ENCODE results near the gene PRUNE2.

Gene PRUNE2

GRCh38 chr9:76610011-76610352 lies 295.9 kb downstream of the PRUNE2 start:
- Histone ChIP-seq H3K79me2 (ENCODE audit: insufficient read depth, low read length) (no peaks in the 10 kb centered on the region), H2AFZ (ENCODE audit: low read depth, low read length, severe bottlenecking) (no peak overlapping the region), H3K9me2 (replicated peaks; ENCODE audit: insufficient read depth, low read length) (no peaks in the 10 kb centered on the region), H3K9me3 (ENCODE audit: insufficient read depth, low read length) (no peaks in the 10 kb centered on the region), H4K20me1 (ENCODE audit: low read depth, low read length) (no peaks in the 10 kb centered on the region), H3K9ac (ENCODE audit: low read length) (no peak overlapping the region), H3K4me3 (ENCODE audit: insufficient read depth, low read length, poor library complexity, severe bottlenecking) (no peak overlapping the region), H3F3A (ENCODE audit: insufficient read depth) (no peaks in the 10 kb centered on the region), H3K27me3 (ENCODE audit: low read length) (no peaks in the 10 kb centered on the region), H3K4me2 (ENCODE audit: low read depth, low read length, poor library complexity, severe bottlenecking) (no peak overlapping the region), H3K36me3 (ENCODE audit: low read length) (no peaks in the 10 kb centered on the region), H3K27ac (ENCODE audit: low read depth, low read length) (no peak overlapping the region)
- TF ChIP-seq EZH2phosphoT487 (conservative IDR thresholded peaks at IDR 0.05; ENCODE audit: low read length) (no peak), CTCF (IDR thresholded peaks at IDR 0.05; ENCODE audit: insufficient read depth, low read length, poor library complexity, severe bottlenecking) (no peak)

- no peaks in the 10 kb centered on the region for H3K36me3 ChIP-seq (ENCODE audit: low read length)
- H3K4me2 ChIP-seq (ENCODE audit: low read depth, low read length, poor library complexity, severe bottlenecking) = no peak overlapping the region
- H3K27me3 ChIP-seq (ENCODE audit: low read length) = no peaks in the 10 kb centered on the region
- H3F3A ChIP-seq (ENCODE audit: insufficient read depth) = no peaks in the 10 kb centered on the region
- no peak overlapping the region for H3K4me3 ChIP-seq (ENCODE audit: insufficient read depth, low read length, poor library complexity, severe bottlenecking)
- H2AFZ ChIP-seq (ENCODE audit: low read depth, low read length, severe bottlenecking) = no peak overlapping the region
- H4K20me1 ChIP-seq (ENCODE audit: low read depth, low read length) = no peaks in the 10 kb centered on the region
- H3K79me2 ChIP-seq (ENCODE audit: insufficient read depth, low read length) = no peaks in the 10 kb centered on the region
- no peaks in the 10 kb centered on the region for H3K9me2 ChIP-seq (replicated peaks; ENCODE audit: insufficient read depth, low read length)
- H3K27ac ChIP-seq (ENCODE audit: low read depth, low read length) = no peak overlapping the region
- H3K9ac ChIP-seq (ENCODE audit: low read length) = no peak overlapping the region
- TF ChIP-seq CTCF (IDR thresholded peaks at IDR 0.05; ENCODE audit: insufficient read depth, low read length, poor library complexity, severe bottlenecking) (no peak), EZH2phosphoT487 (conservative IDR thresholded peaks at IDR 0.05; ENCODE audit: low read length) (no peak)
- no peaks in the 10 kb centered on the region for H3K9me3 ChIP-seq (ENCODE audit: insufficient read depth, low read length)
Observed at GRCh38 chr9:76609285-76610010, 296.5 kb downstream of the PRUNE2 start.

- H3F3A ChIP-seq (ENCODE audit: insufficient read depth) = no peaks in the 10 kb centered on the region
Observed at GRCh38 chr9:76608575-76609273, 297.2 kb downstream of the PRUNE2 start.

More at GRCh38 chr9:76608575-76609273, 297.2 kb downstream of the PRUNE2 start:
- H3K36me3 ChIP-seq (ENCODE audit: low read length) = no peaks in the 10 kb centered on the region
- H3K27ac ChIP-seq (ENCODE audit: low read depth, low read length) = no peak overlapping the region
- H3K9me3 ChIP-seq (ENCODE audit: insufficient read depth, low read length) = no peaks in the 10 kb centered on the region
- H2AFZ ChIP-seq (ENCODE audit: low read depth, low read length, severe bottlenecking) = no peak overlapping the region
- H4K20me1 ChIP-seq (ENCODE audit: low read depth, low read length) = no peaks in the 10 kb centered on the region
- H3K9ac ChIP-seq (ENCODE audit: low read length) = no peak overlapping the region
- H3K9me2 ChIP-seq (replicated peaks; ENCODE audit: insufficient read depth, low read length) = no peaks in the 10 kb centered on the region
- TF ChIP-seq EZH2phosphoT487 (conservative IDR thresholded peaks at IDR 0.05; ENCODE audit: low read length) (no peak), CTCF (IDR thresholded peaks at IDR 0.05; ENCODE audit: insufficient read depth, low read length, poor library complexity, severe bottlenecking) (no peak)
- no peak overlapping the region for H3K4me2 ChIP-seq (ENCODE audit: low read depth, low read length, poor library complexity, severe bottlenecking)
- no peaks in the 10 kb centered on the region for H3K27me3 ChIP-seq (ENCODE audit: low read length)
- no peak overlapping the region for H3K4me3 ChIP-seq (ENCODE audit: insufficient read depth, low read length, poor library complexity, severe bottlenecking)
- H3K79me2 ChIP-seq (ENCODE audit: insufficient read depth, low read length) = no peaks in the 10 kb centered on the region
